Loucy (cell line): Measurements from ENCODE around the gene SLC25A13.

Source experiments
- CTCF ChIP-seq: fragments of 200-600 bp; sonication (generic); conservative IDR thresholded peaks from 2 replicates; pipeline ENCODE4 v1.5.1; 2014; ENCODE audit warnings: mild to moderate bottlenecking, antibody characterized with exemption, low read length
- EZH2phosphoT487 ChIP-seq: fragments of 200-600 bp; IDR thresholded peaks from 2 replicates; pipeline ENCODE4 v1.6.1; 2018; ENCODE audit warnings: antibody characterized with exemption, mild to moderate bottlenecking, moderate library complexity, borderline replicate concordance

DNA sequence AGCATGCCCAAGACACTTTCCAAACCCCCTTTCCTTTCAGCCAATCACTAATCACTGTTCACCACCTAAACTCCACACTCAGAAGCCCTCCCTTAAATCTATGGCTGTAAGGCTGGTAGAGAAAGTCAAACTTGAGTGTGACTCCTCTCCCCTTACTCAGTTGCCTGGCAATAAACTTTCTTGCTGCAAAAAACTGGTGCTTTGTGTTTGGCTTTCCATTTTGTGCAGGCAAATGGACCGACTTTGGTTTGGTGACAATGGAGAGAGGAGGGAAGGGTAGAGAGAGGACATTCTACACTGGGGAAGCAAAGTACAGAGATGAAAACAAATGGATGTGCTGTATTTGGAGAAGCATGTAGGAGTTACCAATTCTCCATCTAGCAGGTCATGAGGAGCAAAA, 84.9 kb downstream of the SLC25A13 start:
- no peak for TF ChIP-seq CTCF
- no peak for TF ChIP-seq EZH2phosphoT487
